CD14-positive monocyte (primary cell): ENCODE data around the gene RALGAPA2. TPM values are rescaled to one million over a fixed set of nuclear protein-coding genes. Genes with fewer than 3 reads are reported as not detected.
A peak's percentile ranks its signal among the peaks of the same experiment; 100 is the strongest.

Experiments used
- DNase-seq, 3 donors: peaks; one replicate each; pipeline ENCODE4 v3.0.0-alpha.2; 2011 to 2022
- H2AFZ ChIP-seq: 2 replicates; pipeline ENCODE4 v1.6.0; 2012; ENCODE audit warnings: mild to moderate bottlenecking, low read depth, low read length, inconsistent platforms; ENCODE audit not compliant: insufficient read depth, poor library complexity, severe bottlenecking
- H3K27ac ChIP-seq, 2 donors: 1 replicate in 1 of 2; 2 replicates in 1 of 2; pipeline ENCODE4 v1.5.1; 2012 to 2013; ENCODE audit warnings: low read length in 2 of 2, control low read depth in 1 of 2, inconsistent platforms in 1 of 2, low read depth in 1 of 2, mild to moderate bottlenecking in 1 of 2
- H3K27me3 ChIP-seq, 2 donors: one replicate each; pipeline versions ENCODE4 v1.6.0 to v1.6.1; 2011 to 2013; ENCODE audit warnings: low read length in 2 of 2; ENCODE audit not compliant: control insufficient read depth in 2 of 2, insufficient read depth in 2 of 2
- H3K36me3 ChIP-seq, 2 donors: replicated peaks in 1 of 2; 1 replicate in 1 of 2; 2 replicates in 1 of 2; pipeline versions ENCODE4 v1.5.1 to v1.6.1; 2012 to 2013; ENCODE audit warnings: low read length in 2 of 2, control low read depth in 1 of 2, inconsistent platforms in 1 of 2, mild to moderate bottlenecking in 1 of 2; ENCODE audit not compliant: insufficient read depth in 2 of 2, control insufficient read depth in 1 of 2
- H3K4me1 ChIP-seq, 2 donors: 1 replicate in 1 of 2; 2 replicates in 1 of 2; pipeline versions ENCODE4 v1.5.1 to v1.6.1; 2012 to 2013; ENCODE audit warnings: low read length in 2 of 2, control low read depth in 1 of 2, inconsistent platforms in 1 of 2, mild to moderate bottlenecking in 1 of 2, moderate library complexity in 1 of 2; ENCODE audit not compliant: insufficient read depth in 2 of 2, control insufficient read depth in 1 of 2
- H3K4me2 ChIP-seq: replicated peaks from 2 replicates; pipeline ENCODE3; 2012; ENCODE audit warnings: low read length, moderate library complexity, mild to moderate bottlenecking; ENCODE audit not compliant: poor library complexity, severe bottlenecking; ENCODE audit errors: extremely low read depth
- H3K4me3 ChIP-seq, 3 experiments: fragments of 200-600 bp in 1 of 3; sonication (generic) in 1 of 3; replicated peaks in 1 of 3; 1 replicate in 2 of 3; 2 replicates in 1 of 3; pipeline ENCODE4 v1.5.1; 2011 to 2013; ENCODE audit warnings: low read length in 3 of 3, mild to moderate bottlenecking in 3 of 3, control low read depth in 2 of 3, low read depth in 2 of 3, inconsistent platforms in 1 of 3, moderate library complexity in 1 of 3
- H3K79me2 ChIP-seq: 2 replicates; pipeline ENCODE4 v1.6.0; 2012; ENCODE audit warnings: mild to moderate bottlenecking, control low read depth, inconsistent platforms, low read length, moderate library complexity; ENCODE audit not compliant: insufficient read depth
- H3K9ac ChIP-seq: 2 replicates; pipeline ENCODE4 v1.6.0; 2017; ENCODE audit warnings: low read length, mild to moderate bottlenecking; ENCODE audit not compliant: insufficient read depth, poor library complexity, severe bottlenecking
- H3K9me3 ChIP-seq, 2 donors: replicated peaks in 1 of 2; 1 replicate in 1 of 2; 2 replicates in 1 of 2; pipeline versions ENCODE4 v1.5.1 to v1.6.1; 2012 to 2013; ENCODE audit warnings: low read length in 2 of 2, control low read depth in 1 of 2; ENCODE audit not compliant: control insufficient read depth in 1 of 2, insufficient read depth in 1 of 2
- H4K20me1 ChIP-seq: 2 replicates; pipeline ENCODE4 v1.6.0; 2012; ENCODE audit warnings: mild to moderate bottlenecking, low read length, control low read depth, moderate library complexity; ENCODE audit not compliant: insufficient read depth
- H3K27ac Mint-ChIP-seq, 7 donors: one replicate each; pipeline ENCODE4 v1.8.0; 2020; ENCODE audit warnings: mild to moderate bottlenecking in 7 of 7, mixed read lengths in 7 of 7, moderate library complexity in 6 of 7, inconsistent platforms in 2 of 7
- H3K27me3 Mint-ChIP-seq, 3 donors: one replicate each; pipeline ENCODE4 v1.8.0; 2021 to 2022; ENCODE audit warnings: low read depth in 3 of 3, mild to moderate bottlenecking in 3 of 3, mixed read lengths in 3 of 3, moderate library complexity in 3 of 3, inconsistent platforms in 1 of 3
- H3K36me3 Mint-ChIP-seq, 2 donors: one replicate each; pipeline ENCODE4 v1.8.0; 2020; ENCODE audit warnings: mixed read lengths in 2 of 2, inconsistent platforms in 1 of 2, mild to moderate bottlenecking in 1 of 2
- H3K4me1 Mint-ChIP-seq: one replicate; pipeline ENCODE4 v1.8.0; 2020; ENCODE audit warnings: mild to moderate bottlenecking, mixed read lengths
- H3K4me3 Mint-ChIP-seq, 2 donors: one replicate each; pipeline ENCODE4 v1.8.0; 2020; ENCODE audit warnings: mild to moderate bottlenecking in 2 of 2, mixed read lengths in 2 of 2, moderate library complexity in 1 of 2
- H3K9me3 Mint-ChIP-seq, 7 donors: one replicate each; pipeline ENCODE4 v1.8.0; 2020 to 2022; ENCODE audit warnings: mixed read lengths in 7 of 7, mild to moderate bottlenecking in 6 of 7, moderate library complexity in 6 of 7, inconsistent platforms in 2 of 7
- CTCF ChIP-seq: fragments of 200-600 bp; IDR thresholded peaks from one replicate; pipeline ENCODE4 v1.8.0; 2022; ENCODE audit warnings: antibody characterized with exemption, mild to moderate bottlenecking
- WGBS: methylation state at CpG from one replicate; pipeline ENCODE4 v1.1.5; 2013; ENCODE audit warnings: missing lambda C conversion rate; ENCODE audit not compliant: insufficient coverage; 5-methylcytosine and 5-hydroxymethylcytosine counted together
- intact Hi-C, 2 donors: fragments of 100-400 bp; cut with micrococcal nuclease; formaldehyde crosslinking; loops; one replicate each; pipeline versions ENCODE4 v1.15.0 to v1.15.1; 2023
- polyA plus RNA-seq, 3 donors: library from polyadenylated mRNA; depleted of rRNA in 1 of 3; unstranded in 2 of 3; stranded (reverse) in 1 of 3; fragments of 300-500 nt in 2 of 3; fragments of >200 nt in 1 of 3; fragmentation: Illumina TruSeq in 2 of 3; gene quantifications; 1 replicate in 2 of 3; 2 replicates in 1 of 3; pipeline ENCODE4 v1.2.3, GENCODE V29; 2012 to 2021

Gene RALGAPA2
- polyA plus RNA-seq, 3 donors = 6.2 to 13.0 (median 8.9) TPM

GRCh38 chr20:20744170-20744725 lies 31.8 kb upstream of the RALGAPA2 start:
- H3K4me1 ChIP-seq = peaks cover 53 to 66% of the 10 kb centered on the region in 2 donors
- peaks cover 7% of the 10 kb centered on the region in 2 donors for H3K36me3 Mint-ChIP-seq
- peaks cover 0 to 3% (median 0%) of the 10 kb centered on the region in 3 donors for H3K27me3 Mint-ChIP-seq
- no peaks in the 10 kb centered on the region for H4K20me1 ChIP-seq
- H2AFZ ChIP-seq = peak overlapping the region; percentile 85
- H3K4me3 ChIP-seq = peak overlapping the region in 1 of 3 experiments; percentile 59
- peak overlapping the region; percentile 59 to 92 for H3K4me3 Mint-ChIP-seq
- WGBS = 62% methylated on average over 3 of the region's 5 CpGs
- H3K27me3 ChIP-seq = no peaks in the 10 kb centered on the region
- peaks cover 50% of the 10 kb centered on the region for H3K4me1 Mint-ChIP-seq
- peaks cover 0 to 11% (median 7%) of the 10 kb centered on the region in 7 donors for H3K9me3 Mint-ChIP-seq
- H3K79me2 ChIP-seq = no peaks in the 10 kb centered on the region
- peak overlapping the region; percentile 53 for H3K9ac ChIP-seq
- H3K27ac ChIP-seq = peak overlapping the region; percentile 75 to 83
- TF ChIP-seq CTCF = no peak
- intact Hi-C loops = no loop called here
- peaks cover 12 to 13% of the 10 kb centered on the region in 2 donors for H3K9me3 ChIP-seq
- H3K36me3 ChIP-seq = no peaks in the 10 kb centered on the region
- peak overlapping the region; percentile 68 for H3K4me2 ChIP-seq
- DNase-seq = no peak
- H3K27ac Mint-ChIP-seq = peak overlapping the region in 6 of 7 donors; percentile 88 to 97 (median 92)

DNA sequence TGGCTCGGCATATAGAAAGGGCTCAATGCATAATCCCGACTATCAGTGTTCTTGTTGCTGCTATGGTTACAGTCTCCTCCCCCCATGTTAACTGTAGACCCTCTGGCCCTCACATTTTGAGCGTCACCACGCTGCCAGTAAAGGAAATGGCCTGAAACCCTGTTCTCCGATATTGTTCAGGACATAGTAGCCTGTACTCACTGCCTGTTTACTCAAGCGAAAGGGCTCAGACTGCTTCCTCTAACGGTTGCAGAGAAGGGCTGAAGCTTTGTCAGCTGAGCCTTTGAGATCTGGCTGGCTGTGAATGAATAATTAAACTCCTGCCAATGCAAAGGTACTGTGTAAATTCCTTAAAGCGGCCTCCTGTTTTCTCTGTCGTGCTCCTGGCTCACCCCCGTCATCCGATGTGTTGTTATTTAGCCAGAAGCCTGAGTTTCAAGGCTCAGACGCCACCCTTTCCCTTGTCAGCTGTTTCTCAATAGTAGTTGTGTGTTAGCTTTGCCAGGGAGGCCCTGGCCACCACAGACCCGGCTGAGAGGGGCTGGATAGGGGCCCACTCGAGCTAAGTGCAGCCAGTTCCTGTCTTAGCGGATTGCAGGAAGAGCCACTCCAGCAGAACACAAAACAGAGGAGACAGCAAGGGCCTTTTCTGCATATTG lies 31.2 kb upstream of the RALGAPA2 start:
- Histone ChIP-seq H3K36me3 (no peaks in the 10 kb centered on the region), H3K9ac (peak overlapping the region; percentile 53), H2AFZ (peak overlapping the region; percentile 85)

More for the DNA sequence above, 31.2 kb upstream of the RALGAPA2 start:
- Histone ChIP-seq H3K27ac (peak overlapping the region; percentile 75 to 83), H3K4me1 (peaks cover 53 to 66% of the 10 kb centered on the region in 2 donors), H4K20me1 (no peaks in the 10 kb centered on the region), H3K4me2 (peak overlapping the region; percentile 68), H3K9me3 (peaks cover 6 to 7% of the 10 kb centered on the region in 2 donors), H3K27me3 (no peaks in the 10 kb centered on the region), H3K4me3 (peak overlapping the region in 2 of 3 experiments; percentile 33 to 59), H3K79me2 (no peaks in the 10 kb centered on the region)
- no peak for TF ChIP-seq CTCF
- H3K4me3 Mint-ChIP-seq = peak overlapping the region; percentile 68 to 92
- peak; percentile 36 to 57 (median 49) for DNase-seq
- H3K27me3 Mint-ChIP-seq = peaks cover 0 to 3% (median 0%) of the 10 kb centered on the region in 3 donors
- H3K27ac Mint-ChIP-seq = peak overlapping the region; percentile 88 to 97 (median 92)
- intact Hi-C loops = no loop called here
- H3K36me3 Mint-ChIP-seq = peaks cover under 1 to 1% of the 10 kb centered on the region in 2 donors
- H3K4me1 Mint-ChIP-seq = peaks cover 50% of the 10 kb centered on the region
- H3K9me3 Mint-ChIP-seq = peaks cover 0 to 5% (median under 1%) of the 10 kb centered on the region in 7 donors
- 0% methylated on average over 8 of the region's 15 CpGs for WGBS
